GM21381 (cell line): ENCODE data around the gene PCSK5.
A peak's percentile ranks its signal among the peaks of the same experiment; 100 is the strongest.
"Not testable (repeated sequence)": the region's sequence is repeated elsewhere in the genome, so short reads cannot be mapped to it uniquely, and the experiment has no call there.

Experiments
- ATAC-seq: cut with Tn5 transposase; IDR thresholded peaks from one replicate; pipeline ENCODE4 v1.9.1; 2021; ENCODE audit warnings: mild to moderate bottlenecking, moderate library complexity; ENCODE audit not compliant: unreplicated experiment

Gene PCSK5

GRCh38 chr9:75890472-75891276, at the start of gene PCSK5:
Gene PCSK5, plus strand, starts transcription at chr9:75890673. Its CDS starts 509 bp downstream, at chr9:75891182.
- peak; percentile 89 for ATAC-seq

GRCh38 chr9:75844321-75844720, 46.2 kb upstream of the PCSK5 start:
- no peak for ATAC-seq

- ATAC-seq: no peak
These were observed 44.7 kb upstream of the PCSK5 start for GRCh38 chr9:75845806-75846205.

GRCh38 chr9:75847085-75847484, 43.4 kb upstream of the PCSK5 start:
- ATAC-seq: no peak

- no peak for ATAC-seq
These were observed 39.8 kb upstream of the PCSK5 start for GRCh38 chr9:75850459-75851200.

- no peak for ATAC-seq
These were observed 38.6 kb upstream of the PCSK5 start for GRCh38 chr9:75851917-75852316.

- no peak for ATAC-seq
These were observed 37.7 kb upstream of the PCSK5 start for GRCh38 chr9:75852746-75853145.

- ATAC-seq: no peak
These were observed 35.0 kb upstream of the PCSK5 start for GRCh38 chr9:75855509-75855908.

- no peak for ATAC-seq
These were observed 31.9 kb upstream of the PCSK5 start for GRCh38 chr9:75858497-75859092.

- no peak for ATAC-seq
These were observed 26.2 kb upstream of the PCSK5 start for GRCh38 chr9:75864266-75864665.

- ATAC-seq: no peak
These were observed 24.1 kb upstream of the PCSK5 start for GRCh38 chr9:75866273-75866871.

- not testable (repeated sequence) for ATAC-seq
These were observed 21.9 kb upstream of the PCSK5 start for GRCh38 chr9:75868526-75868925.

GRCh38 chr9:75869236-75869635, 21.2 kb upstream of the PCSK5 start:
- no peak for ATAC-seq

GRCh38 chr9:75870450-75870849, 20.0 kb upstream of the PCSK5 start:
- ATAC-seq: no peak

GRCh38 chr9:75871624-75872023, 18.8 kb upstream of the PCSK5 start:
- no peak for ATAC-seq

- no peak for ATAC-seq
These were observed 16.8 kb upstream of the PCSK5 start for GRCh38 chr9:75873712-75874111.

GRCh38 chr9:75876999-75877640, 13.4 kb upstream of the PCSK5 start:
- no peak for ATAC-seq

GRCh38 chr9:75878488-75878860, 12.0 kb upstream of the PCSK5 start:
- no peak for ATAC-seq

- no peak for ATAC-seq
These were observed 9.9 kb upstream of the PCSK5 start for GRCh38 chr9:75880618-75881017.

- no peak for ATAC-seq
These were observed 8.7 kb upstream of the PCSK5 start for GRCh38 chr9:75881761-75882160.

- no peak for ATAC-seq
These were observed 4.8 kb upstream of the PCSK5 start for GRCh38 chr9:75885652-75886051.
